ENCODE results near the gene PRKN. TPM values are rescaled to one million over a fixed set of nuclear protein-coding genes. Genes with fewer than 3 reads are reported as not detected.
"Not testable (repeated sequence)": the region's sequence is repeated elsewhere in the genome, so short reads cannot be mapped to it uniquely, and the experiment has no call there.

Gene PRKN
- total RNA-seq, 2 experiments from 2014 or later, result 0.82 to 1.00 TPM

- ChIA-PET POLR2A (no interaction called here), CTCF (no interaction called here)
- Mint-ChIP-seq H3K9me3 (no peaks in the 10 kb centered on the region), H3K36me3 (no peaks in the 10 kb centered on the region), H3K27ac (no peak overlapping the region), H3K4me3 (no peak overlapping the region), H3K4me1 (ENCODE audit: low read depth) (no peaks in the 10 kb centered on the region), H3K27me3 (no peaks in the 10 kb centered on the region)
- DNase-seq, result no peak
- intact Hi-C loops (cut with micrococcal nuclease), result no loop called here
These were observed 836.0 kb downstream of the PRKN start for GRCh38 chr6:161891542-161891941.

- Mint-ChIP-seq H3K4me1 (ENCODE audit: low read depth) (no peaks in the 10 kb centered on the region), H3K9me3 (no peaks in the 10 kb centered on the region), H3K36me3 (no peaks in the 10 kb centered on the region), H3K27me3 (no peaks in the 10 kb centered on the region), H3K27ac (no peak overlapping the region), H3K4me3 (no peak overlapping the region)
- no peak for DNase-seq
- POLR2A ChIA-PET, result no interaction called here
- intact Hi-C loops (cut with micrococcal nuclease), result no loop called here
- CTCF ChIA-PET, result no interaction called here
These were observed 836.7 kb downstream of the PRKN start for GRCh38 chr6:161890832-161891297.

- no peak for DNase-seq
- no peak overlapping the region for H3K4me3 Mint-ChIP-seq
- H3K27ac Mint-ChIP-seq, result no peak overlapping the region
- CTCF ChIA-PET, result no interaction called here
- H3K9me3 Mint-ChIP-seq, result no peaks in the 10 kb centered on the region
- intact Hi-C loops (cut with micrococcal nuclease), result no loop called here
- POLR2A ChIA-PET, result no interaction called here
- no peaks in the 10 kb centered on the region for H3K36me3 Mint-ChIP-seq
- no peaks in the 10 kb centered on the region for H3K4me1 Mint-ChIP-seq (ENCODE audit: low read depth)
- H3K27me3 Mint-ChIP-seq, result no peaks in the 10 kb centered on the region
These were observed 837.3 kb downstream of the PRKN start for GRCh38 chr6:161890133-161890831.

GRCh38 chr6:161889324-161889723 is 838.2 kb downstream of the PRKN start:
- intact Hi-C loops (cut with micrococcal nuclease), result no loop called here
- ChIA-PET CTCF (no interaction called here), POLR2A (no interaction called here)
- H3K9me3 Mint-ChIP-seq, result no peaks in the 10 kb centered on the region
- no peaks in the 10 kb centered on the region for H3K27me3 Mint-ChIP-seq
- no peak overlapping the region for H3K4me3 Mint-ChIP-seq
- DNase-seq, result no peak
- no peaks in the 10 kb centered on the region for H3K4me1 Mint-ChIP-seq (ENCODE audit: low read depth)
- no peaks in the 10 kb centered on the region for H3K36me3 Mint-ChIP-seq
- no peak overlapping the region for H3K27ac Mint-ChIP-seq

GRCh38 chr6:161886545-161886944 is 841.0 kb downstream of the PRKN start:
- H3K9me3 Mint-ChIP-seq; H3K27ac Mint-ChIP-seq; H3K27me3 Mint-ChIP-seq; H3K36me3 Mint-ChIP-seq; intact Hi-C loops (cut with micrococcal nuclease); H3K4me1 Mint-ChIP-seq (ENCODE audit: low read depth); H3K4me3 Mint-ChIP-seq; POLR2A ChIA-PET; DNase-seq; CTCF ChIA-PET: not testable (repeated sequence)

- H3K4me1 Mint-ChIP-seq (ENCODE audit: low read depth), result no peaks in the 10 kb centered on the region
- H3K27me3 Mint-ChIP-seq, result no peaks in the 10 kb centered on the region
- intact Hi-C loops (cut with micrococcal nuclease), result no loop called here
- ChIA-PET CTCF (no interaction called here), POLR2A (no interaction called here)
- H3K27ac Mint-ChIP-seq, result no peak overlapping the region
- no peak overlapping the region for H3K4me3 Mint-ChIP-seq
- no peaks in the 10 kb centered on the region for H3K9me3 Mint-ChIP-seq
- DNase-seq, result no peak
- no peaks in the 10 kb centered on the region for H3K36me3 Mint-ChIP-seq
These were observed 842.8 kb downstream of the PRKN start for GRCh38 chr6:161884782-161885181.

- Mint-ChIP-seq H3K27ac (no peak overlapping the region), H3K4me3 (no peak overlapping the region), H3K27me3 (no peaks in the 10 kb centered on the region), H3K36me3 (no peaks in the 10 kb centered on the region), H3K4me1 (ENCODE audit: low read depth) (no peaks in the 10 kb centered on the region), H3K9me3 (peaks cover 2% of the 10 kb centered on the region)
- CTCF ChIA-PET, result no interaction called here
- intact Hi-C loops (cut with micrococcal nuclease), result no loop called here
- no peak for DNase-seq
- POLR2A ChIA-PET, result no interaction called here
These were observed 845.3 kb downstream of the PRKN start for GRCh38 chr6:161882196-161882765.

GRCh38 chr6:161880056-161880455 is 847.5 kb downstream of the PRKN start:
- H3K9me3 Mint-ChIP-seq, result peaks cover 2% of the 10 kb centered on the region
- POLR2A ChIA-PET, result no interaction called here
- H3K27me3 Mint-ChIP-seq, result no peaks in the 10 kb centered on the region
- no peaks in the 10 kb centered on the region for H3K36me3 Mint-ChIP-seq
- no peak for DNase-seq
- no peak overlapping the region for H3K4me3 Mint-ChIP-seq
- intact Hi-C loops (cut with micrococcal nuclease), result no loop called here
- H3K27ac Mint-ChIP-seq, result no peak overlapping the region
- no peaks in the 10 kb centered on the region for H3K4me1 Mint-ChIP-seq (ENCODE audit: low read depth)
- CTCF ChIA-PET, result no interaction called here

GRCh38 chr6:161876231-161876630 is 851.3 kb downstream of the PRKN start:
- intact Hi-C loops (cut with micrococcal nuclease), result no loop called here
- H3K9me3 Mint-ChIP-seq, result peaks cover 2% of the 10 kb centered on the region
- H3K36me3 Mint-ChIP-seq, result no peaks in the 10 kb centered on the region
- no peak overlapping the region for H3K4me3 Mint-ChIP-seq
- no peaks in the 10 kb centered on the region for H3K4me1 Mint-ChIP-seq (ENCODE audit: low read depth)
- no peaks in the 10 kb centered on the region for H3K27me3 Mint-ChIP-seq
- ChIA-PET POLR2A (no interaction called here), CTCF (no interaction called here)
- DNase-seq, result no peak
- H3K27ac Mint-ChIP-seq, result no peak overlapping the region

- H3K4me1 Mint-ChIP-seq (ENCODE audit: low read depth), result no peaks in the 10 kb centered on the region
- ChIA-PET POLR2A (no interaction called here), CTCF (no interaction called here)
- no peak for DNase-seq
- no peak overlapping the region for H3K27ac Mint-ChIP-seq
- no peaks in the 10 kb centered on the region for H3K36me3 Mint-ChIP-seq
- H3K4me3 Mint-ChIP-seq, result no peak overlapping the region
- intact Hi-C loops (cut with micrococcal nuclease), result no loop called here
- no peaks in the 10 kb centered on the region for H3K9me3 Mint-ChIP-seq
- H3K27me3 Mint-ChIP-seq, result no peaks in the 10 kb centered on the region
These were observed 857.2 kb downstream of the PRKN start for GRCh38 chr6:161870236-161870901.

- Mint-ChIP-seq H3K36me3 (no peaks in the 10 kb centered on the region), H3K27ac (no peak overlapping the region), H3K27me3 (no peaks in the 10 kb centered on the region), H3K9me3 (no peaks in the 10 kb centered on the region), H3K4me1 (ENCODE audit: low read depth) (no peaks in the 10 kb centered on the region), H3K4me3 (no peak overlapping the region)
- intact Hi-C loops (cut with micrococcal nuclease), result no loop called here
- ChIA-PET CTCF (no interaction called here), POLR2A (no interaction called here)
- DNase-seq, result no peak
These were observed 858.1 kb downstream of the PRKN start for GRCh38 chr6:161869491-161869890.

- CTCF ChIA-PET, result interaction anchor here (0.7 kb wide), 1 partner anchor 1298 kb away, joined by 3 read pairs; no protein-coding TSS in a partner anchor
- no peaks in the 10 kb centered on the region for H3K27me3 Mint-ChIP-seq
- no peaks in the 10 kb centered on the region for H3K36me3 Mint-ChIP-seq
- DNase-seq, result no peak
- H3K4me1 Mint-ChIP-seq (ENCODE audit: low read depth), result no peaks in the 10 kb centered on the region
- H3K27ac Mint-ChIP-seq, result no peak overlapping the region
- intact Hi-C loops (cut with micrococcal nuclease), result no loop called here
- no peak overlapping the region for H3K4me3 Mint-ChIP-seq
- POLR2A ChIA-PET, result no interaction called here
- H3K9me3 Mint-ChIP-seq, result no peaks in the 10 kb centered on the region
These were observed 861.0 kb downstream of the PRKN start for GRCh38 chr6:161866570-161866969.

- H3K27ac Mint-ChIP-seq; H3K36me3 Mint-ChIP-seq; CTCF ChIA-PET; DNase-seq; H3K4me3 Mint-ChIP-seq; H3K9me3 Mint-ChIP-seq; H3K4me1 Mint-ChIP-seq (ENCODE audit: low read depth); intact Hi-C loops (cut with micrococcal nuclease); H3K27me3 Mint-ChIP-seq; POLR2A ChIA-PET: not testable (repeated sequence)
These were observed 866.5 kb downstream of the PRKN start for GRCh38 chr6:161861061-161861460.

Measured in activated CD4-positive, alpha-beta memory T cell treated with anti-CD3 and anti-CD28 coated beads for 36 hours (primary cell).